GM18502 (cell line): ENCODE results near the gene LRP5.
"Not testable (repeated sequence)": the region's sequence is repeated elsewhere in the genome, so short reads cannot be mapped to it uniquely, and the experiment has no call there.

Experiments used
- ATAC-seq: cut with Tn5 transposase; IDR thresholded peaks from one replicate; pipeline ENCODE4 v1.9.1; 2021; ENCODE audit warnings: mild to moderate bottlenecking; ENCODE audit not compliant: unreplicated experiment, poor library complexity

Gene LRP5

DNA sequence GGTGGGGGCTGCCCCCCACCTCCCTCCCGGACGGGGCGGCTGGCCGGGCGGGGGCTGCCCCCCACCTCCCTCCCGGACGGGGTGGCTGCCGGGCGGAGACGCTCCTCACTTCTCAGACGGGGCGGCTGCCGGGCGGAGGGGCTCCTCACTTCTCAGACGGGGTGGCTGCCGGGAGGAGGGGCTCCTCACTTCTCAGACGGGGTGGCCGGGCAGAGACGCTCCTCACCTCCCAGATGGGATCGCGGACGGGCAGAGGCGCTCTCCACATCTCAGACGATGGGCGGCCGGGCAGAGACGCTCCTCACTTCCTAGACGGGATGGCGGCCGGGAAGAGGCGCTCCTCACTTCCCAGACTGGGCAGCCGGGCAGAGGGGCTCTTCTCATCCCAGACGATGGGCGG lies 163.2 kb downstream of the LRP5 start:
- ATAC-seq, result not testable (repeated sequence)

DNA sequence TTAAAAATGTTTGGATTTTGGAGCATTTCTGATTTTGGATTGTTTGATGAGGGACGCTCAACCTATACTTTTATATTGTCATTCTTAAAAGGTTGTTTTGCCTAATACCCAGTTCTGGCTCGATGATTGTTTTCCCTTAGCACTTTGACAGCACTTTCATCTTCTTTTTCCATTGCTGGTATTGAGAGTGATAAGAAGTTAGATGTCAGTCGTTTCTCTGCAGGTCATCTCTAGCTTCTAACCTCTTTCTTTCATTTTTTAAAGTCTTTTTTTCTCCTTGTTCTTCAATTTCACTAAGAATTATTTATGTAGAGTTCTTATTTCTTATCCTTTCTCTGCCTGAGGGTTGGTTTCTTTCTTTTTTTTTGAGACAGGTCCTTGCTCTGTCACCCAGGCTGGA lies 167.0 kb downstream of the LRP5 start:
- no peak for ATAC-seq

DNA sequence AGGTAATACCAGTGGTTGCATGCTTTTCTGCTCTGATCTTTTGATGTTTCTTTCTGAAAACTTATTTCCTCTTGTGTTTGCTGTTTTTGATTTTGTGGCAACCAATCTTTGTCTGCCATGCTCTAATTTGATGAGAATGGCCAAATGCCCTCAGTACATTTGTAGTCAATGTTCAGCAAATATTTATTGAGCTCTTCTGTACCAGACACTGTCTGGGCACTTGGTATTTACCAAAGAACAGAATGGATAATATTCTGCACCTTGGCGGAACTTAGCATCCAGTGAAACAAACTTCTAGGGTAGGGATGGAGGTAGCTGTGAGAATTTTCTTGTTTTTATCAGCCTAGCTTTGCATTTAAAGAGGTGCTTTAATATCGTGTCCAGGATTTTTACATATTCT lies 167.8 kb downstream of the LRP5 start:
- ATAC-seq, result no peak

DNA sequence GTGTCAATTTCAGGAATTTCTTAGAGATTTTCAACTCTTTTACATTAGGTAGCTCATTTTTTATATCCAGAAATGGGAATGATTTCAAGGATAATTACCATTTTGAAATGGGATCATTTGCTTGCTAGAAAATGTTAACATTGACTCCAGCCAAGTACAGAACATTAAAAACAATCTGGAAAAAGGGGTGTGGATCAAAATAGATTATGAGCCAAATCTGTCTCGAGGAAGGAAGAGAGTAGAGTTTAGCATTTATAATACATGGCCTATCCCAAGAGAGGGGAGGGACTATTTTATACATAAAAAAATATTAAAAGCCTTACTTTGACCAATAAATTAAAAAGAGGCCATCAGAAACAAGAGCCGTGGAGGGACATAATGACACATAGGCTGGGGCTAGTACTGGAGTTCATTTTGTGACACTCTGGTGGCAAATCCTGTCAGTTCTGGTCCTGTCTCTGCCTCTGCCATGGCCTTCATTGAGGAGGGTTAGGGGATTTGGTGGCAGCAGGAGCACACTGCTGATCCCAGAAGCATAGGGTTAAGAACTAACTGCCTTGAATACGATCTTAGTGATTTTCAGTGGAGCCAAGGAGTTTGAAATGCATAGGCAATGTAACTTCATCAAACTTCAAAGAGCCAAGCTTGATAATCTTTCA lies 168.6 kb downstream of the LRP5 start:
- ATAC-seq, result no peak

DNA sequence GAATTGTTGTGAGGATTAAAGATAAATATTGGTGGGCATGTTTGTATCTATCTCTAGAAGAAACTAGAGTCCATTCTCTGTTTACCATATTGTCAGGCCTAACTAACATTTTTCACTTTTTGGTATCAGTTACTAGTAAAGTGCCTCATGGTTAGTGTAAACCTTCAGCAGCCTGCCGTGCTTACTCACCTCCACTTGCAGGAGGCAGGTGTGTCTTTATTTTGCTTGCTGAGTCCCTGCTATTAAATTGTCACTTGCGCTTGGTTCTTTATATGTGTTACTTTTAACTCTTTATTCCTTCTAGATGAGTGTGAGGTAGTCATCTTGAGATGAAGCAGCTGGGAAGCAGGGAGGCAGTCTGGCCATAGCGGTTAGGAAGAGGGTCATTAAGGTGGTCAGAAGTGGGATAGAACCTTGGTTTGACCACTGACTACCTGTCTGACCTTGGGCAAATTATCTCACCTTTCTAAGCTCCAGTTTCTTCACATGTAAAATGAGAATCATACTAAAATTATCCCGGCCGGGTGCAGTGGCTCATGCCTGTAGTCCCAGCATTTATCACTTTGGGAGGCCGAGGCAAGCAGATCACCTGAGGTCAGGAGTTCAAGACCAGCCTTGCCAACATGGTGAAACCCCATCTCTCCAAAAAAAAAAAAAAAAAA lies 169.3 kb downstream of the LRP5 start:
- ATAC-seq, result no peak

DNA sequence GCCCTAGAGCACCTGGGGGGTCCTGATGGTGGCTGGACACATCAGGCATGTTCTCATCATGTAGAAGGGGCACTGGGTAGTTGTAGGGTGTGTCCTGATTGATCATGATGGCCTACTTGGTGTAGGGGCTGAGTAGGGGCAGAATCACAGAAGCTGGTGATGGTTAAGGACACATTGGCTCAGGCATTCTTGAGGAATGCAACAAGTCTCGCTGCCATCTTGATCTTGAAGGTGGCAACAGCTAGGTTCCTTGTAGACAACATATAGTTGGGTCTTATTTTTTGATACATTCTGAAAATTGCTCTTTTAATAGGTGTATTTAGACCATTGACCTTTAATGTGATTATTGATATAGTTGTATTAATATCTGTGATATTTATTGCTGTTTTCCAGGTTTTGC lies 176.2 kb downstream of the LRP5 start:
- no peak for ATAC-seq

DNA sequence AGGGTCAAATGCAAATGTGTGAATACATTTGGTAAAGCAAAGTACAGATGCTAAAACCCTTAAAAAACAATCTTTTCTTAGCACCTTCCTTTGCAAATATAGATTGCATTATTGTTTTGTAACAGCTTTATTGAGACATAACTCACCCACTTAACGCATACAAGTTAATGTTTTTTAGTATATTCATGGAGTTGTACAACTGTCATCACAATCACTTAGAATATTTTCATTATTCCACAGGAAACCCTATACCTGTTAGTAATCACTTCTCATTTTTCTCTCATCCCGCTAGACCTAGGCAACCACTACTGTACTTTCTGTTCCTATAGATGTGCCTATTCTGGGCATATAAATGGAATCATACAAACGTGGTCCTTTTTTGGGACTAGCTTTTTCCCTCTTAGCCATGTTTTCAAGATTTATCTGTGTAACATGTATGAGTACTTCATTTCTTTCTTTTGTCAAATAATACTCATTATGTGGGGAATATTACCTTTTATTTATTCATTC lies 182.9 kb downstream of the LRP5 start:
- no peak for ATAC-seq

DNA sequence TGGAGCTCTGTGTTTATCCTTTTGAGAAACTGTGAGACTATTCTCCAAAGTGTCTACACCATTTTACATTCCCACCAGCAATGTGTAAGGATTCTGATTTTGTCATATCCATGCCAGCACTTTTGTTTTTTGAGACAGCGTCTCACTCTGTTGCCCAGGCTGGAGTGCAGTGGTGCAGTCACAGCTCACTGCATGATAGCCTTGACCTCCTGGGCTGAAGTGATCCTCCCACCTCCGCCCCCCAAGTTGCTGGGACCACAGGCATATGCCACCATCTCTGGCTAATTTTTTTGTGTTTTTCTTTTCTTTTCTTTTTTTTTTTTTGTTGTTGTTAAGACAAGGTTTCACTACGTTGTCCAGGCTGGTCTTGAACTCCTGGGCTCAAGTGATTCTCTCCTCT lies 183.5 kb downstream of the LRP5 start:
- ATAC-seq, result no peak

DNA sequence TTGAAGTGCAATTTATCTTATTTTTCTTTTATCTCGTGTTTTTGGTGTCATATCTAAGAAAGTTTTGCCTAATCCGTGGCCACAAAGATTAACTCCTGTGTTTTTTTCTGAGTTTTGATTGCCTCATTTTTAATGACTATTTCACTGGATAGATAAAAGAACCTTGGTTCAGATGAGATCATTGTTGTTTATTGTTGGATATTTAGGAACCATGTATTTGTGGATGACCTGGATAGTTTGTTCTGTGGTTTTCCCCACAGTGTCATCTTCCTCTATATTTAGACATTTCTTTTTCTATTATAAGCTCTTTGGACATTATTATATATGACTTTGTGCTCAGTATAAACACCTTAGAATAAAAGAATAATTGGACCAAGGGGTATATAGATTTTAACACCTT lies 185.4 kb downstream of the LRP5 start:
- no peak for ATAC-seq

DNA sequence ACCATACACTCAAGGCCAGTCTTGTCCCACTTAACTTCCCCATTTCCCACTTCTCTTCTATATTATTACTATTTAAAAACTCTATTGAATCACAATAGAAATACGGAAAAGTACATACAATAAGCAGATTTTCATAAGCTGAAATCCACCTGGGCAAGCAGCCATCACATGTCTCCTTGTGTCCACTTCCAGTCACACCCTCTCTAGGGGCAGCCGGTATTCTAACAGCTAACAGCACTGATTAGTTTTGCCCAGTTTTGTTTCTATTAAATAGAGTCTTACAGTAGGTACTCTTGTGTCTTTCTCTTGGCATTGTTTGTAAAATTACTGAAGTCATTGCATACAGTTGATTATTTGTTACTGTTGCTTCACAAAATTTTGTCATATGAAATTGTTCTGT lies 185.9 kb downstream of the LRP5 start:
- no peak for ATAC-seq
